Germinal center (tissue), 1 donor: ENCODE results near the gene DMPK.

Experiments used
- DNase-seq: peaks from one replicate; pipeline ENCODE4 v3.0.0; 2012; ENCODE audit warnings: mixed read lengths, low spot score

DMPK gene

GRCh38 chr19:45785781-45786532 is 3.7 kb upstream of the DMPK start:
- DNase-seq: no peak

GRCh38 chr19:45785097-45785496 is 2.8 kb upstream of the DMPK start:
- DNase-seq: no peak

GRCh38 chr19:45784096-45784495 is 1.8 kb upstream of the DMPK start:
- no peak for DNase-seq

GRCh38 chr19:45782820-45783785 is 813 bp upstream of the DMPK start:
- no peak for DNase-seq

GRCh38 chr19:45781214-45782161 is 802 bp downstream of the DMPK start:
- DNase-seq: no peak

- no peak for DNase-seq
Measured at GRCh38 chr19:45780448-45781213, 1.7 kb downstream of the DMPK start.

- DNase-seq: no peak
Measured at GRCh38 chr19:45780146-45780447, 2.2 kb downstream of the DMPK start.

- DNase-seq: peak; percentile 94
Measured at GRCh38 chr19:45779231-45780145, 2.8 kb downstream of the DMPK start.

GRCh38 chr19:45778010-45778661 is 4.2 kb downstream of the DMPK start:
- no peak for DNase-seq

GRCh38 chr19:45777395-45777961 is 4.8 kb downstream of the DMPK start:
- no peak for DNase-seq

- no peak for DNase-seq
Measured at GRCh38 chr19:45774765-45775164, 7.5 kb downstream of the DMPK start.

GRCh38 chr19:45773384-45773783 is 8.9 kb downstream of the DMPK start:
- DNase-seq: no peak

- DNase-seq: no peak
Measured at GRCh38 chr19:45772912-45773311, 9.4 kb downstream of the DMPK start.

- no peak for DNase-seq
Measured at GRCh38 chr19:45772130-45772840, 10.0 kb downstream of the DMPK start.

GRCh38 chr19:45771311-45771933 is 10.9 kb downstream of the DMPK start:
- DNase-seq: no peak

- DNase-seq: peak; percentile 96
Measured at GRCh38 chr19:45770192-45771101, 11.8 kb downstream of the DMPK start.

GRCh38 chr19:45769821-45770191 is 12.5 kb downstream of the DMPK start:
- DNase-seq: peak; percentile 67
